K562 (cell line): ENCODE results near the gene MACROD2. TPM values are rescaled to one million over a fixed set of nuclear protein-coding genes. Genes with fewer than 3 reads are reported as not detected.

ENCODE experiments used
- ATAC-seq: fragments of 200-7000 bp; cut with Tn5 transposase; 3 replicates; pipeline ENCODE4 v1.9.1; 2020; ENCODE audit warnings: moderate library complexity
- BruUV-seq: library from RNA; stranded (reverse); fragments of 400-500 nt; replicated peaks from 2 replicates; lab custom pipeline; 2021; lab: Mats Ljungman, UMichigan
- CTCF ChIA-PET: fragments of 300-600 bp; formaldehyde crosslinking; extraction: SDS; loops from one replicate; lab custom pipeline; 2021; ENCODE audit warnings: low intra/inter-chr PET ratio; lab: Yijun Ruan, JAX
- POLR2A ChIA-PET: fragments of 300-600, 350-650 bp; sonication (Branson Sonifier 250); formaldehyde crosslinking; extraction: SDS; loops from one replicate; lab custom pipeline; 2021; ENCODE audit warnings: antibody characterized with exemption, inconsistent platforms; lab: Yijun Ruan, JAX
- DNase-seq, 4 experiments: peaks; one replicate each; pipeline versions ENCODE4 v3.0.0 to v3.0.0-alpha.2; 2011 to 2018; ENCODE audit warnings: low spot score in 3 of 4, mixed read lengths in 3 of 4; ENCODE audit errors: extremely low read depth in 1 of 4
- FAIRE-seq: peaks from 2 replicates; lab custom pipeline; 2011; peaks lifted over from hg19 to GRCh38; lab: Jason Lieb, UNC
- H2AFZ ChIP-seq: 2 replicates; pipeline ENCODE4 v1.6.0; 2011; ENCODE audit warnings: low read depth, low read length, control low read depth, inconsistent platforms
- H3K27ac ChIP-seq: fragments of 200-600 bp; 3 replicates; pipeline ENCODE4 v1.8.0; 2011; ENCODE audit warnings: low read depth, mild to moderate bottlenecking, control low read depth, inconsistent platforms, low read length, moderate library complexity, mixed read lengths; ENCODE audit errors: extremely low read depth
- H3K27me3 ChIP-seq, 2 experiments: fragments of 300-600 bp in 1 of 2; 2 replicates in 1 of 2; 3 replicates in 1 of 2; pipeline versions ENCODE4 v1.6.0 to v1.8.0; 2011; ENCODE audit warnings: inconsistent platforms in 2 of 2, low read length in 2 of 2, mild to moderate bottlenecking in 1 of 2, mixed read lengths in 1 of 2, moderate library complexity in 1 of 2; ENCODE audit not compliant: control insufficient read depth in 2 of 2, insufficient read depth in 2 of 2
- H3K36me3 ChIP-seq: fragments of 300-600 bp; 3 replicates; pipeline ENCODE4 v1.8.0; 2011; ENCODE audit warnings: mild to moderate bottlenecking, low read length, inconsistent platforms; ENCODE audit not compliant: control insufficient read depth, insufficient read depth
- H3K4me1 ChIP-seq, 2 experiments: fragments of 200-600 bp in 1 of 2; replicated peaks in 1 of 2; 2 replicates in 1 of 2; 3 replicates in 1 of 2; pipeline versions ENCODE4 v1.5.1 to v1.8.0; 2011; ENCODE audit warnings: inconsistent platforms in 2 of 2, low read length in 2 of 2, mild to moderate bottlenecking in 1 of 2, mixed read lengths in 1 of 2, moderate library complexity in 1 of 2; ENCODE audit not compliant: control insufficient read depth in 2 of 2, insufficient read depth in 2 of 2
- H3K4me2 ChIP-seq: 2 replicates; pipeline ENCODE4 v1.6.1; 2011; ENCODE audit warnings: low read length, control low read depth, inconsistent platforms, mixed read lengths; ENCODE audit not compliant: insufficient read depth
- H3K4me3 ChIP-seq: fragments of 200-600 bp; sonication (generic), shearing (Covaris generic); 2 replicates; pipeline ENCODE4 v1.5.1; 2016; ENCODE audit warnings: control low read depth, inconsistent platforms
- H3K79me2 ChIP-seq: fragments of 200-600 bp; 3 replicates; pipeline ENCODE4 v1.8.0; 2011; ENCODE audit warnings: low read length, inconsistent platforms; ENCODE audit not compliant: control insufficient read depth, insufficient read depth
- H3K9ac ChIP-seq, 2 experiments: 2 replicates each; pipeline versions ENCODE4 v1.6.0 to v1.6.1; 2011; ENCODE audit warnings: low read depth in 2 of 2, low read length in 2 of 2, control low read depth in 1 of 2, inconsistent platforms in 1 of 2, mild to moderate bottlenecking in 1 of 2, mixed read lengths in 1 of 2; ENCODE audit not compliant: insufficient read depth in 1 of 2
- H3K9me1 ChIP-seq: one replicate; pipeline ENCODE4 v1.6.0; 2011; ENCODE audit warnings: inconsistent platforms, mild to moderate bottlenecking, low read length, moderate library complexity; ENCODE audit not compliant: control insufficient read depth, insufficient read depth
- H3K9me3 ChIP-seq: replicated peaks from 2 replicates; pipeline ENCODE4 v1.5.1; 2011; ENCODE audit warnings: low read depth, low read length, inconsistent platforms; ENCODE audit not compliant: control insufficient read depth, insufficient read depth
- H4K20me1 ChIP-seq: replicated peaks from 2 replicates; pipeline ENCODE4 v1.6.1; 2011; ENCODE audit warnings: low read length, inconsistent platforms, mixed read lengths; ENCODE audit not compliant: control insufficient read depth, insufficient read depth
- ESRRB ChIP-seq: fragments of 250-450 bp; sonication (Bioruptor Pico); IDR thresholded peaks from 2 replicates; pipeline ENCODE4 v1.5.0; 2020; ENCODE audit warnings: mild to moderate bottlenecking, moderate library complexity, borderline replicate concordance
- FOXJ2 ChIP-seq: fragments of 200-800 bp; sonication (Bioruptor generic); IDR thresholded peaks from 2 replicates; pipeline ENCODE4 v1.6.1; 2016; ENCODE audit warnings: missing genetic modification characterization, missing compliant biosample characterization
- HDAC1 ChIP-seq, 2 experiments: fragments of 450-650 bp; IDR thresholded peaks; 2 replicates each; pipeline ENCODE4 v1.6.1; 2016 to 2017; ENCODE audit warnings: inconsistent platforms in 1 of 2, mild to moderate bottlenecking in 1 of 2, moderate library complexity in 1 of 2
- HES1 ChIP-seq: fragments of 450-650 bp; IDR thresholded peaks from 2 replicates; pipeline ENCODE4 v1.6.1; 2016; ENCODE audit warnings: low read depth, mild to moderate bottlenecking, moderate library complexity
- KDM5B ChIP-seq: fragments of 200-600 bp; sonication (generic); IDR thresholded peaks from 2 replicates; pipeline ENCODE4 v1.6.1; 2012; ENCODE audit warnings: low read depth, mild to moderate bottlenecking, moderate library complexity, low read length, control low read depth, inconsistent platforms; ENCODE audit not compliant: insufficient replicate concordance
- MCM7 ChIP-seq, 2 experiments: fragments of 450-650 bp; IDR thresholded peaks; 2 replicates each; pipeline ENCODE4 v1.6.1; 2016 to 2018
- MEF2D ChIP-seq: conservative IDR thresholded peaks from 2 replicates; pipeline ENCODE4 v1.6.1; 2016; ENCODE audit warnings: low read depth, missing genetic modification characterization, missing compliant biosample characterization
- NFRKB ChIP-seq: fragments of 450-650 bp; IDR thresholded peaks from 2 replicates; pipeline ENCODE4 v1.6.1; 2016; ENCODE audit warnings: low read depth
- NR4A1 ChIP-seq, 2 experiments: fragments of 250-450 bp in 1 of 2; fragments of 450-650 bp in 1 of 2; sonication (Bioruptor Pico) in 1 of 2; IDR thresholded peaks; 2 replicates each; pipeline versions ENCODE4 v1.4.0 to v1.6.1; 2016 to 2020; ENCODE audit warnings: mild to moderate bottlenecking in 2 of 2, missing compliant biosample characterization in 1 of 2, missing genetic modification characterization in 1 of 2, moderate library complexity in 1 of 2
- PHF20 ChIP-seq: fragments of 450-650 bp; IDR thresholded peaks from 2 replicates; pipeline ENCODE4 v1.6.1; 2018; ENCODE audit not compliant: partially characterized antibody
- RB1 ChIP-seq: fragments of 450-650 bp; IDR thresholded peaks from 2 replicates; pipeline ENCODE4 v1.6.1; 2017; ENCODE audit warnings: low read depth, mild to moderate bottlenecking
- STAT5A ChIP-seq: IDR thresholded peaks from 2 replicates; pipeline ENCODE4 v1.6.1; 2012; ENCODE audit warnings: low read length, inconsistent platforms, borderline replicate concordance
- STAT6 ChIP-seq: sonication (generic); formaldehyde crosslinking; IDR thresholded peaks from 2 replicates; pipeline ENCODE4 v1.8.1; 2023; ENCODE audit warnings: mild to moderate bottlenecking, missing genetic modification reagents
- ZNF212 ChIP-seq: fragments of 450-650 bp; formaldehyde crosslinking; IDR thresholded peaks from 2 replicates; pipeline ENCODE4 v1.4.0; 2020; ENCODE audit warnings: mild to moderate bottlenecking
- ZNF436 ChIP-seq: fragments of 250-450, 450-650 bp; sonication (Bioruptor Pico); formaldehyde crosslinking; IDR thresholded peaks from 2 replicates; pipeline ENCODE4 v1.7.0; 2020; ENCODE audit warnings: mild to moderate bottlenecking
- ZNF444 ChIP-seq: fragments of 250-450 bp; sonication (Bioruptor Pico); IDR thresholded peaks from 2 replicates; pipeline ENCODE4 v1.4.0; 2020; ENCODE audit warnings: mild to moderate bottlenecking, moderate library complexity
- ZNF512 ChIP-seq: IDR thresholded peaks from 2 replicates; pipeline ENCODE4 v1.6.1; 2016; ENCODE audit warnings: missing genetic modification characterization, missing compliant biosample characterization
- ZNF586 ChIP-seq: fragments of 450-650 bp; formaldehyde crosslinking; conservative IDR thresholded peaks from 2 replicates; pipeline ENCODE4 v1.4.0; 2020; ENCODE audit warnings: mild to moderate bottlenecking, moderate library complexity
- ZNF764 ChIP-seq: fragments of 250-450 bp; sonication (Bioruptor Pico); IDR thresholded peaks from 2 replicates; pipeline ENCODE4 v1.4.0; 2020; ENCODE audit warnings: low read depth, mild to moderate bottlenecking, moderate library complexity
- ZSCAN29 ChIP-seq: fragments of 450-650 bp; IDR thresholded peaks from 2 replicates; pipeline ENCODE4 v1.6.1; 2017
- WGBS: fragments of 100-300 bp; shearing (Covaris generic); methylation state at CpG from one replicate; pipeline ENCODE4 v1.1.6; 2016; ENCODE audit warnings: low coverage, mixed read lengths; ENCODE audit not compliant: insufficient coverage; ENCODE audit errors: missing lambda C conversion rate; 5-methylcytosine and 5-hydroxymethylcytosine counted together
- in situ Hi-C: fragments of 300-500 bp; cut with MboI; formaldehyde crosslinking; loops from 4 replicates; pipeline ENCODE4 v1.15.0; 2018; ENCODE audit warnings: inconsistent platforms, mixed read lengths
- intact Hi-C: fragments of 100-400 bp; cut with micrococcal nuclease; formaldehyde crosslinking; loops from 2 replicates; pipeline ENCODE4 v1.14.2; 2022
- polyA plus RNA-seq, 8 experiments: library from polyadenylated mRNA; depleted of rRNA in 4 of 8; stranded (reverse) in 5 of 8; unstranded in 3 of 8; fragments of >200 nt; fragmentation: Nextera tagmentation in 2 of 8; fragmentation: Illumina TruSeq in 1 of 8; extraction: Ambion mirVana in 2 of 8; extraction: Trizol in 1 of 8; gene quantifications; 2 replicates each; pipeline versions ENCODE4 v1.2.1 to v1.2.3, GENCODE V29; 2011 to 2014; ENCODE audit warnings: inconsistent platforms in 1 of 8, missing spikeins in 1 of 8
- total RNA-seq, 7 experiments: library from RNA; depleted of rRNA in 6 of 7; stranded (reverse); fragments of >200 nt in 6 of 7; fragmentation: Illumina TruSeq in 2 of 7; extraction: Trizol in 2 of 7; gene quantifications; 2 replicates each; pipeline versions ENCODE4 v1.2.1 to v1.2.3, GENCODE V29; 2011 to 2021; ENCODE audit warnings: low replicate concordance in 1 of 7

The MACROD2 gene
- total and polyA plus RNA-seq, 9 of the 15 experiments (the other 6 are each of a cell fraction or from before 2014, with no cell fraction given) = not detected

GRCh38 chr20:14924433-14924832, 929.1 kb downstream of the MACROD2 start (continued):
- no peak for TF ChIP-seq STAT6 (CRISPR knock-in tag)
- no peak for TF ChIP-seq HES1
- no peak for TF ChIP-seq MEF2D (tag)
- TF ChIP-seq ZNF764 = no peak
- no peak for TF ChIP-seq PHF20

- Histone ChIP-seq H3K4me2 (no peak overlapping the region), H2AFZ (no peak overlapping the region), H3K27me3 (no peaks in the 10 kb centered on the region), H3K9ac (no peak overlapping the region), H3K27ac (no peak overlapping the region), H4K20me1 (no peaks in the 10 kb centered on the region), H3K36me3 (no peaks in the 10 kb centered on the region), H3K4me3 (no peak overlapping the region), H3K4me1 (no peaks in the 10 kb centered on the region), H3K9me1 (no peaks in the 10 kb centered on the region), H3K79me2 (no peaks in the 10 kb centered on the region), H3K9me3 (no peaks in the 10 kb centered on the region)
- DNase-seq (no peak), FAIRE-seq (no peak), ATAC-seq (no peak)
- in situ Hi-C loops (no loop called here), intact Hi-C loops (no loop called here)
- WGBS = 0% methylated on average over 1 of the region's 1 CpG
- ChIA-PET CTCF (no interaction called here), POLR2A (no interaction called here)
- BruUV-seq = no TSS peak
- no peak for TF ChIP-seq MCM7 (IDR thresholded peaks at IDR 0.05)
- no peak for TF ChIP-seq ZNF512 (tag)
- no peak for TF ChIP-seq ZNF586 (CRISPR knock-in tag)
- no peak for TF ChIP-seq ZNF436 (CRISPR knock-in tag)
- no peak for TF ChIP-seq RB1
- TF ChIP-seq HDAC1 (IDR thresholded peaks at IDR 0.05) = no peak
- no peak for TF ChIP-seq ZNF444
- TF ChIP-seq ZSCAN29 = no peak
- no peak for TF ChIP-seq ZNF212 (CRISPR knock-in tag)
- no peak for TF ChIP-seq NFRKB
- no peak for TF ChIP-seq NR4A1 (CRISPR knock-in tag; IDR thresholded peaks at IDR 0.05)
- no peak for TF ChIP-seq NR4A1 (tag; IDR thresholded peaks at IDR 0.05)
- no peak for TF ChIP-seq FOXJ2 (tag)
- TF ChIP-seq ESRRB = no peak
- no peak for TF ChIP-seq KDM5B
- no peak for TF ChIP-seq STAT5A
Measured at GRCh38 chr20:14925300-14925699, 930.0 kb downstream of the MACROD2 start.
